Stimulated activated CD4-positive, alpha-beta T cell treated with anti-CD3 and anti-CD28 coated beads, Interleukin-12 subunit alpha, Interleukin-12 subunit beta, amount 100 ng/mL, for 48 hours (primary cell): Measurements from ENCODE around the gene MYBPC3.
A peak's percentile ranks its signal among the peaks of the same experiment; 100 is the strongest.

Source experiments
- DNase-seq, 3 donors: peaks; one replicate each; pipeline ENCODE4 v3.0.0-alpha.2; 2020; ENCODE audit warnings: low read depth in 2 of 3, low spot score in 1 of 3

MYBPC3 gene

DNA sequence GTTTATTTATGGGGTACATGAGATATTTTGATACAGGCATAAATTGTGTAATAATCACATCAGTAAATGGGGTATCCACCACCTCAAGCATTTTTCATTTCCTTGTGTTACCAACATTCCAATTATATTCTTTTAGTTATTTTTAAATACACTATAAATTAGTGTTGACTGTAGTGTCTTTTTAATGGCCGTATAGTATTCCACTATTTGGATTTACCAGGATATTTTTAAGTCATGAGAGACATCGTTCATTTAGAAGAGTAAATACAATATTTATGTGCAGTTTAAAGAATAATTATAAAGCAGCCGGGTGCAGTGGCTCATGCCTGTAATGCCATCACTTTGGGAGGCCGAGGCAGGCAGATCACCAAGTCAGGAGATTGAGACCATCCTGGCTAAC is 32.0 kb upstream of the MYBPC3 start:
- no peak for DNase-seq

DNA sequence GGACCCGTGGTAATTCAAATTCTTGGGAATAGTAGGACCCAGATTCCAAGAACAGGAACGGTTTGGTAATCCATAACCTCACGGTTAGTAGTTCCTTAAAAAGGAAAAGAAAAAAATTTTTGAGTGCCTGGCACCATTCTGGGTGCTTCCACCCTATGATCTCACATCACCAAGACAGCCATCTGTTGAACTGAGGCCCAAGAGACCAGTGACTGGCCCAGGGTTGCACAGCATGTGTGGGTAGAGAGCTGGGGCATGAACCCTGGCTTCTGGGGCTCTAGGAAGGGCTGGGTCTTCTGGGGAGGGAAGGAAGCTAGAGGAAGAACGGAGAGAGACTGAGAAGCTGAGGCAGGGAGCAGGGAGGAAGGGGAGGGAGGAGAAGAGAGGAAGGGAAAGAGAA is 30.6 kb upstream of the MYBPC3 start:
- no peak for DNase-seq

DNA sequence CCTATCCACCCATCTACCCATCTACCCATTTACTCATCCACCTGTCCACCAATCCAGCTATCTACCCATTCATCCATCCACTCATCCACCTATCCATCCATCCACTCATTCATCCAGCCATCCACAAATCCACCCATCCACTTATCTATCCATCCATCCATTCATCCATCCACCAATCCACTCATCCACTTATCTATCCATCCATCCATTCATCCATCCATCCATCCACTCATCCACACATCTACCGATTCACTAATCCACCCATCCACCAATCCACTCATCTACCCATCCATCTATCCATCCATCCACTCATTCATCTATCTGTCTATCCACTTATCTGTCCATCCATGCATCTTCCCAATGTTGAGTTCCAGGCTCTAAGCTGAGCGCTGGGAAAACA is 27.6 kb upstream of the MYBPC3 start:
- DNase-seq: no peak

DNA sequence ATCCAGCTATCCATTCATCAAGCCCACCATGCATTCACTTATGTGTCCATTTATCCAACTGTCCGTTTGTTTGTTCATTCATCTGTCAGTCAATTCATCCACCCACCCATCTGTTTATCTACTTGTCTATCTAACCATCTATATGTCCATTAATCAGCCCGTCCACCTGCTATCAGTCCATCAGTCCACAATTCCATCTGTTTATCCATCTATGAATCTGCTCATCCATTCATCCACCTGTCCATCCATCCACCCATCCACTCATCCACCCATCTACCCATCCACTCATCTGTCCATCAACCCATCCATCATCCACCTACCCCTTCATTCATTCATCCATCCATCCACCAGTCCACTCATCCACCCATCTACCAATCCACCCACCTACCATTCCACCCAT is 26.8 kb upstream of the MYBPC3 start:
- no peak for DNase-seq

DNA sequence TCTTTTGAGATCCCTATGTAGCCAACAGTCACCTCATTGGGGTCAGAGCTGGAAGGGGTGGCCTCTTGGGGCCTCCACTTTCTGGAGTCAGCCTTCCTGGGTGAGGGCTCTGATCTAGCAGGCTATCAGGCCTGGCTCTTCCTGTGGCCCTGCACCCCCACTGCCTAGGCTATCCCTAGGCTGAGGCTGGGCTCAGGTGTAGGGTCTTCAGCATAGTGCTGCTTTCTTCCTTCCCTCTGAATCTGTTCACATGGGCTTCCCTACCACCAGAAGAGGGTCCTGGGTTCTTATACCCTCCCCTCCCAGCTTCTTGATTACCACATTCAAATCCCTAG is 26.3 kb upstream of the MYBPC3 start:
- DNase-seq: no peak

DNA sequence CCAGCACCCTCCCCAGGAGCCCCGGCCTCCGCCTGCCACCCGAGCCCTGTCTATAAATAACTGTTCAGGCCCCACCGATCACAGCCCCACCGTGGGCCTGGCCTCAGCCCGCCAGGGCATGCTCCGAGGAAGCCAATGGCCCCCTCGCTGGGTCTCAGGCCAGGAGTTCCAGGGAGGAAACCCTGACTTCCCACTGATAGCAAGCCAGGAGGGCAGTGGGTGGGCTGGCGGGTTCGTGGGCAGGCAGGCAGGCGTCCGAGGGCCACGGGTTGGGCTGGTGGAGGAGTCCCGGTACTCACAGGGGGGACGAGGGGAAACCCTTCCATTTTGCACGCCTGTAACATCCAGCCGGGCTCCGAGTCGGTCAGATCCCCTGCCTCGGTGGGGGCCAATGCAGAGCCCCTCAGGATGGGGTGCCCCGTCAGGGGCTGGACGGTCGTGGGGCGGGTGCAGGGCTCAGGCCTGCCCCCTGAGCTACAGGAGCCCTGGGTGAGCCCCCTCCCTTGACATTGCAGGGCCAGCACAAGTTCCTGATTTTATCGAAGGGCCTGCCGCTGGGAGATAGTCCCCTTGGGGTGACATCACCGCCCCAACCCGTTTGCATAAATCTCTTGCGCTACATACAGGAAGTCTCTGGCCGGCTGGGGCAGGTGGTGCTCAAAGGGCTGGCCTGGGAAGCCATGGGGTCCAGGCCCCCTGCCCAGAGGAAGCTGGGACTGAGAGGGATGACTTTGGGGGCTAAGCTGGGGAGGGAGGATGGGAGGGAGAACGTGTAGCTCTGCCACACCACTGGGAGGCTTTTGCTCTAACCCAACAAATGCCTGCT is 25.7 kb upstream of the MYBPC3 start, which contains the start of gene SPI1:
SPI1 (minus strand) TSS at position 538 of the 826 bp plus-strand sequence; CDS start at position 344, 194 bp downstream.
- DNase-seq: no peak

DNA sequence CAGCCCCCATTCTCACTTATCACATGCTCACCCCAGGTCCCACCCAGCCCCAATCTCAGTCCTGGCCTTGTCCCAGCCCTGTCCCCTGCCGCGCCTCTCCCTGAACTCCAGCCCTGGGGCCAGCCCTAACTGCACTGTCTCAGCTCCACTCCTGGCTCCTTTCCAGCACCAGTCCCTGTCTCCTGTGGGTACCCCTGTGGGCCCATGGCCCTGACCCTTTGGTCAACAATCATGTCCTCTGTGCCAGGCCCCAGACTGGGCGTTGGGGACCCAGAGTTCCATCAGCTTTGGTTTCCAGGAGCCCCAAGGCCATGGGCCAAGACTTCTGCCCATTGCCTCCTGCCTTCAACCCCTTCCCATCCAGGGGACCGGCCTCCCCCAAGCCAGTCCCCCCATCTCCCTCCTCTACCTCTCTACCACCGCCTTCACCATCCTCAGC is 25.1 kb upstream of the MYBPC3 start:
- DNase-seq: no peak

DNA sequence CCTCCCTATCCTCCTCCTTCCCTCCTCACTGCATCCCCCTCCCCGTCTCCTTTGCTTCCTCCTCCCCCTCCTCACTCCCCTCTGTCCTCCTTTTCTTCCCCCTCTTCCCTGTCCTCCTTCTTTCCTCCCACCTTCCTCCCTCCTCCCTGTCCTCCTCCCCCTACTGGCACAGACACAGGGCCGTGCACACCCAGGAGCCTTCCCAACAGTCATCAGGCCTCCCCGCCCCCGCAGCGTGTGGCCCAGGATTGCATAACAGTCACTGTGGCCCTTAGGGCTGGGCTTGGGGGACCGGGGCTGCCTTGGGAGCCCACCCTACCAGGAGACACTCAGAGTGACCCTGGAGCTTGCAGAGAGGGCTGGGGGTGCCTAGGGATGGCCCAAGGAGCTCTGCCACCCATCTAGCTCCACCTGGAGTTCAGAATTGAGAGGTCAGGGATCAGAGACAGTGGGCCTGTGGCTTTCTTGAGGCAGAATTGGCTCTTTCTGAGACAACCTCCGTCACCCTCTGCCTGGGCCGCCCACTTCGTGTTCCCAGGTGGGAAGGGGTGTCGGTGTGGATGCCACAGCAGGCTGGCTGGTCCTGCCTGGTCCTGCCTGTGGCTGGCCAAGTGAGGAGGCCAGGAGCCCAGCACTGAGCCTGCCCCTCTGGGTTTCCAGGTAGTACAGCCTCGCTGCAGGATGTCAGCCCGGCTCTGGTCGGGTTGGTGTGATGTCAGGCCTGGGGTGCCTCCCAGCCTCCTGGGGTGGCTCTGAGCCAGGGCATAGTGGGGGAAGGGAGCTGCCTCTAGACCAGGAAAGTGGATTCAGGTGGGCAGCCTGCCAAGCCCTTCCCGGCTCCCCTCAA is 24.2 kb upstream of the MYBPC3 start:
- DNase-seq: no peak

DNA sequence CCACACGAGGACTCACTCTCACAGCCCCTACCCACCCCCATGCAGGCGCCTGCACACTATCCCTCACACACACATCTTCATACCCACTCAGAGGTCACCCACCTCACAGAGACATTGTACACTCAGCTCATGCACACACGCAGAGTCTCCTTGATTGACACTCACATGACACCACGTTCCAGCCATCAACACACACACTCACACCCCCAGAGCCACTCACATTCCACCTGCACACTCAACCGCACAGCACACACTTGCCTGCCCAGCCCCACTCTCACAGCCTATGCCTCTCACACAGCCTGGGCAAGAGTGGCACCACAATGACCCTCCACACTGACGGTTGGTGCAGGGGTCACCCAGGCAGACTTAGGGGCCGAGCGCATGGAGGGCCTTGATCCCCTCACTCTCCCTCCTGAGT is 23.6 kb upstream of the MYBPC3 start:
- DNase-seq: no peak

DNA sequence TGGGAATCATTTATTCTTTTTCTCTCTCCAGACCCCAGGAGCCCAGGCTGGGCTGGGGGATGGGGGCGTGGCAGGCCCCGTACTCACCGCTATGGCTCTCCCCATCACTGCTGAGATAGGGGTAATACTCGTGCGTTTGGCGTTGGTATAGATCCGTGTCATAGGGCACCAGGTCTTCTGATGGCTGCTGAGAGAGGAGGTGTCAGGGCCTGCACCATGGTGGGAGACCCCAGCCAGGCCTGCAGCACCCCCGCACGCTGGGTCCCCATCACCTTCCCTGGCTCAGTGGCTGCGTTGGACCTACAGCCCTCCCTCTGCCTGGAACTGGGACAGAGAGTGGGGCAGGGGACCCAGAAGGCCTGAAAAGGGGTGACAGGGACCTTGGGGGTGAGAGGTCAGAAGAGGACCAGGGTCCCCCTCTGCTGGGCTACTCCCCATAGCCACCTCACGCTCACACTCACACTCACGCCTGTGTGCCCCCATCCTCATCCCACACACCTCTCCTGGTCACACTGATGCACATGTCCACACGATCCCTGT is 23.1 kb upstream of the MYBPC3 start:
- no peak for DNase-seq

DNA sequence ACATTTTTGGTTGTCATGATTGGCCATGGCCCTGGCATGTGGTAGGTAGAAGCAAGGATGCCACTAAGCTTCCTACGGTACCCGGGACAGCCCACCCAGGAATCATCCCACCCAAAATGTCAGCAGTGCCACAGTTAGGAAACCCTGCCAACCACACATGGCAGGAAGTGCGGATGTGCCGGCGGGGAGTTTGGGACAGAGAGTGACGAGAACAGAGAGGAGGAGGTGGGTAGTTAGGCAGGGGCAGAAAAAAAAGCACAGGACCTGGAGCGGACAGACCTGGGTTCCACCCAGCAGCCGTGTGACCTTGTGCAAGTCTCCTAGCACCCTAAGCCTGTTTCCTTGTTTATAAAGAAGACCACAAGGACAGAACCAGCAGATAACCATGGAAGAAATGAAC is 22.5 kb upstream of the MYBPC3 start:
- no peak for DNase-seq

DNA sequence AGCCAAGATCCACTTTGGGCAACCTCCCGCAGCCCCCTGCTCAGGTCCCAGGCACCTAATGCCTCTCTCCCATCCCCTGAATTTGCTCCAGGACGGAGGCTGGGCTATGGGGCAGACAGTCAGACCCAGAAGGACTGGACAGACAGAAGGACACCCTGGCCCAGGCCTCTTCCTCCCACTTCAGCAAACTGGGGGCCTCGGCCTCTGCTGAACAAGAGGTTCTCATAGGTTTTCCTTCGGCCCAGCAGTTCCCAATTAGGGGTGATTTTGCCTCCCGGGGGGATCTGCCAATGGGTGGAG is 22.2 kb upstream of the MYBPC3 start:
- DNase-seq: no peak

DNA sequence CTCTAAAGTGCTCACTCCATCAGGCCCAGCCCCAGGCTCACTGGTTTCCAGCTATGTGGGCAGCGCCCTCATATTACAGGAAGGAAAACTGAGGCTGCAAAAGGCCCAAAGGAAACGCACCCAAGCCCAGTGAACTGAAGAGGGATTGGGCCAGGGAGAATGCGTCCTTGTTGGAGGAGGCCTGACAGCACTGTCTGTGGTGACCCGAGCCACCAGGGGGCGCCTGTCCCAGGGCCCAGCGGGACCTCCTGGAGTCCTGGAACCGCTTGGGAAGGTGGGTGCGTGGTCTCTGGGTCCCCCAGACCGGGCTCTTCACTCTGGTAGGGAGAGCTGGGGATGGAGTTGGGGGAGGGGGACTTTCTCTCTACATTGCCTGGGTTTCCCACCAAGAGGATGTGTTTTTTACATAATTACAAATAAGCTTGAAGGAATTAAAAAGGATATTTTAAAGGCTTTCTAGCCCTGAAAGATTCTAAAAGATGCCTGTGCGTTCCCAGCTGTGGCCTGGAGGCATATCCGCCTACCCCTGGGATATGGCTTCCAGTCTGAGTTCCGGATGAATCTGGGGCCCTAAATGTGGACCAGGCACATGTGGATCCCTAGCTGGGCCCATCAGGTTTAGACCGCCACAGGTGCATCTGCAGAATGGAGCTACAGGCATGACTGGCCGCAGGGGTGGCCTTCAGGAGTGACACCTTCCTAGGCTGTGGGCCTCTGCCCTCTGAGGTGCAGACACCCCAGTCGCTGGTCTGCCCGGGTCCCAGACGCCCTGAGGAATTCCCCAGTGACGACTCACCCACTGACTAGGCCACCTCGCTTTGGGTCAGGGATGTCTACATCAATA is 21.6 kb upstream of the MYBPC3 start:
- peak; percentile 73 to 85 (median 83) for DNase-seq

DNA sequence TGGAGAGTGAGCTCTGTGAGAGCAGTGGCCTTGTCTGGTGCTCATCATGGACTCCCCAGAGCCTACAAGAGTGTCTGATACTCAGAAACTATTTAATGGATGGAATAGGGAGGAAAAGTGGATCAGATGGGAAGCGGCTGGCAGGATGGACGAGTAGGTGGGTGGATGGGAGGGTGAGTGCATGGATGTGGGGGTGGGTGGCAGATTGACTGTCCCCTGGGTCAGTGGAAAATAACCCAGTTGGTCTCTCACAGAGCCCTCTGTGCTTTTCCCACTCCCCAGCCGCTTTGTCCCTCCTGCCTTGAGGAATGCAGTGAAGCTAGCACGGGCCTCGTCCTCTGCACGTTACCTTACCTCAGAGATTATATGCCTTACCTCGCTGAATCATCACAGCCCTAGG is 19.9 kb upstream of the MYBPC3 start:
- no peak for DNase-seq

DNA sequence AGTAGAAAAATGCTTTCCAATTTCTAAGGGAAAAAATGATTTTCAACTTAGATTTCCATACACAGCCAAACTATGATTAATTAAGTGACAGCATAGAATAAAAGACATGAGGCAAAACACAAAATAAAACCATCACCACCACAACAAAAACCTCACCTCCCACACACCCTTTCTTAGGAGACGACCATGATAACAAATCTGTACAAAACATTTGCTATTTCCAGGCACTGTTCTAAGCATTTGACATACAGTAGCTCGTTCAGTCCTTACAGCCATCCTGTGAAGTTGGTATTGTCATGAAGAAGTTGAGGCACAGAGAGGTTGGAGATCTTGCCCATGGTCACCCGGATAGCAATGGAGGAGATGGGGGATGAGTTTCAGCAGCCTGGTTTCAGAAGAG is 17.2 kb upstream of the MYBPC3 start:
- peak in 1 of 3 donors; percentile 37 for DNase-seq

DNA sequence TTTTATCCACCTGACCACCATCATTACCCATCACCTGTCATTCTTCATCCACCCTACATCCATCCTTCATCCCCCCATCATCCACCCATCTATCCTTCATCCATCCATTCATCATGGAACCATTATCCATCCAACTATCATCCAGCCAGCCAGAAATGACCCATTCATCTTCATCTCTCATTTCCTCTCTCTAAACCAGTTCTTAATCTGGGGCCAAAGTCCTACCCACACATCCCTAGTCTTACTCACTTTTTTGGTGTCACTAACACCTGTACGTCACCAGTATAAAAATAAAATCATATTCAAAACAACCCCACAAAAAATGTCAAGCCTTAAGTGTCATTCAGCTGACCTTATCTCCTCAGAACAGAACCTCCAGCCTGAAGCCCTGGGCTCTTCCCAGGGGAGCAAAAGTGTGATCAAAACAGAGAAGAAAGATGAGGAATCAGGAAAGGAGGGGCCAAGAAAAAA is 13.6 kb upstream of the MYBPC3 start:
- DNase-seq: no peak

DNA sequence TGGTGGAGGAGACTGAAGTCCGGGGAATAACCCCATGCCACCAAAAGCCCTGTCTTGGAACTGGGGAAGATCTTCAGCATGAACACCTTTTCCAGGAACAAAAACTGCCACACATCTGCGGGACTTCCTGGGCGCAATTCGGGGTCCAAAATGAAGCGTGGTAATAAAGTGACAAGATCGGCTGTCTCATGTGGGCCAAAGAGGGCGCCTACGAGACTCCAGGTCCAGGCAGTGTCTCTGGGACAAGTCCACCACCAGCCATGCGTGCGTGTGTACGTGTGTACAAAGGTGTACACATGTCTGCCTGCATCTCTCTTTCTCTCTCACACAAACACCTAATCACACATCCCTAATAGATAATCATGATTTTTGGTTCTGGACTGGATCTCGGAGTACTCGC is 8.9 kb upstream of the MYBPC3 start:
- DNase-seq: no peak

DNA sequence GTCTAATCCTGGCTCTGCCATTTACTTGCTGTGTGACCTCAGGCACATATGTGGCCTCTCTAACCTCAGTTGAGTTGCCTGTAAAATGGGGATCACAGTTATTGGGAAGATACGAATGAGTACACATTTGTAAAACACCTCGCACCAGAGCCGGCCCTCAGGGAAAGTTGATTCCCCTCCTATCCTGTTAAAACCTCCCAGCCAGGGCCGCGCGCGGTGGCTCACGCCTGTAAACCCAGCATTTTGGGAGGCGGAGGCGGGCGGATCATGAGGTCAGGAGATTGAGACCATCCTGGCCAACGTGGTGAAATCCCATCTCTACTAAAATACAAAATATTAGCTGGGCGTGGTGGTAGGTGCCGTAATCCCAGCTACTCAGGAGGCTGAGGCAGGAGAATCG is 7.8 kb upstream of the MYBPC3 start:
- DNase-seq: no peak

DNA sequence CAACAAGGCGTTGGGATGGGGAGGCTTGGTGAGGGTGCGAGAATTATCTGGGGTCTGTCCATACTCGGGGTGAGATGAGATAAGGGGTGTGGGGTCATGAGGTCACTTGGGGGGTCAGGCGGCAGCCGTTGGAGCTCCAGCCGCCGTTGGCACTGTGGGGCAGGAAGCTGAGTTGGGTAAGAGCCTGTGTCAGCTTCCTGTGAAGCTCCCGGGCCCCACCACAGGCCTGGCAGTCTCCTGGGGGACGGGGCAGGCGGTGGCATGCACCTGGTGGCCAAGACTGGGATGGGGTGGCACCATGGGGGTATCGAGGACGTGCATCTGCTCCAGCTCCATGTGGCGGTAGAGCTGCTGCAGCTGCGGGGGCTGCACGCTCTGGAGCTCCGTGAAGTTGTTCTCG is 7.1 kb upstream of the MYBPC3 start:
- DNase-seq: no peak

DNA sequence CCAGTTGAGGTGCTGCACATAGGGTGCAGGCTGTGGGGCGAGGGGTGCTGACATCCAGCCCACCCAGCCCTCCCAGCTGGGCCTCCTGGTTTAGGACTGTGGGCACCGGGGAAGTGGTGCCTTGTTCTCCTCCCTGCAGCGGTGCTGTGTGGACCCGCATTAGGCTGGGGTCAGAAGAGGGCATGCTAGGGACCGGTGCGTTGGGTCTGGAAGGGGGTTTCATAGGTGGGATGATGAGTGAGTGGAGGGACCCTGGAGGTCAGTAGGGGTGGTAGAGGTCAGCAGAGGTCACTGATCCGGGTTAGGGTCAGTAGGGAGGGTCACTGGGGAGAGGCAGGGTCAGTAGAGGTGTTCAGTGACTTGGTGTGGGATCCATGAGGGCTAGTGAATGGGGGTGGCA is 6.7 kb upstream of the MYBPC3 start:
- no peak for DNase-seq

DNA sequence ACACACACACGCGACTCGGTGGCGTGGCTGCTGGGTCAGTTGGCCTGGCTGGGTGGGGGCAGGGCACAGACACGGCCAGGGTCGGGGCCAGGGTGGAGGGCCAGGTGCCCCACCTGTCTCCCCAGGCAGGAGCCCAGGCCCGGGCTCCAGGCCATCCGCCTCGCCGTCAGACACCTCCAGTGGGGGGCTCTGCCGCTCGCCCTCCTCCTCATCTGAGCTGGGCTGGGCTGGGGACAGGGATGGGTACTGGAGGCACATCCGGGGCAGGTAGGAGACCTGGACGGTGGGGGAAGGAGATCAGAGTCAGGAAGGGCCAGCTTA is 6.2 kb upstream of the MYBPC3 start:
- DNase-seq: no peak
